CD14-positive monocyte (primary cell): ENCODE results near the gene GMDS. TPM values are rescaled to one million over a fixed set of nuclear protein-coding genes. Genes with fewer than 3 reads are reported as not detected.

Experiments used
- DNase-seq, 3 donors: peaks; one replicate each; pipeline ENCODE4 v3.0.0-alpha.2; 2011 to 2022
- H2AFZ ChIP-seq: 2 replicates; pipeline ENCODE4 v1.6.0; 2012; ENCODE audit warnings: mild to moderate bottlenecking, low read depth, low read length, inconsistent platforms; ENCODE audit not compliant: insufficient read depth, poor library complexity, severe bottlenecking
- H3K27ac ChIP-seq, 2 donors: 1 replicate in 1 of 2; 2 replicates in 1 of 2; pipeline ENCODE4 v1.5.1; 2012 to 2013; ENCODE audit warnings: low read length in 2 of 2, control low read depth in 1 of 2, inconsistent platforms in 1 of 2, low read depth in 1 of 2, mild to moderate bottlenecking in 1 of 2
- H3K27me3 ChIP-seq, 2 donors: one replicate each; pipeline versions ENCODE4 v1.6.0 to v1.6.1; 2011 to 2013; ENCODE audit warnings: low read length in 2 of 2; ENCODE audit not compliant: control insufficient read depth in 2 of 2, insufficient read depth in 2 of 2
- H3K36me3 ChIP-seq, 2 donors: replicated peaks in 1 of 2; 1 replicate in 1 of 2; 2 replicates in 1 of 2; pipeline versions ENCODE4 v1.5.1 to v1.6.1; 2012 to 2013; ENCODE audit warnings: low read length in 2 of 2, control low read depth in 1 of 2, inconsistent platforms in 1 of 2, mild to moderate bottlenecking in 1 of 2; ENCODE audit not compliant: insufficient read depth in 2 of 2, control insufficient read depth in 1 of 2
- H3K4me1 ChIP-seq, 2 donors: 1 replicate in 1 of 2; 2 replicates in 1 of 2; pipeline versions ENCODE4 v1.5.1 to v1.6.1; 2012 to 2013; ENCODE audit warnings: low read length in 2 of 2, control low read depth in 1 of 2, inconsistent platforms in 1 of 2, mild to moderate bottlenecking in 1 of 2, moderate library complexity in 1 of 2; ENCODE audit not compliant: insufficient read depth in 2 of 2, control insufficient read depth in 1 of 2
- H3K4me2 ChIP-seq: replicated peaks from 2 replicates; pipeline ENCODE3; 2012; ENCODE audit warnings: low read length, moderate library complexity, mild to moderate bottlenecking; ENCODE audit not compliant: poor library complexity, severe bottlenecking; ENCODE audit errors: extremely low read depth
- H3K4me3 ChIP-seq, 3 experiments: fragments of 200-600 bp in 1 of 3; sonication (generic) in 1 of 3; replicated peaks in 1 of 3; 1 replicate in 2 of 3; 2 replicates in 1 of 3; pipeline ENCODE4 v1.5.1; 2011 to 2013; ENCODE audit warnings: low read length in 3 of 3, mild to moderate bottlenecking in 3 of 3, control low read depth in 2 of 3, low read depth in 2 of 3, inconsistent platforms in 1 of 3, moderate library complexity in 1 of 3
- H3K79me2 ChIP-seq: 2 replicates; pipeline ENCODE4 v1.6.0; 2012; ENCODE audit warnings: mild to moderate bottlenecking, control low read depth, inconsistent platforms, low read length, moderate library complexity; ENCODE audit not compliant: insufficient read depth
- H3K9ac ChIP-seq: 2 replicates; pipeline ENCODE4 v1.6.0; 2017; ENCODE audit warnings: low read length, mild to moderate bottlenecking; ENCODE audit not compliant: insufficient read depth, poor library complexity, severe bottlenecking
- H3K9me3 ChIP-seq, 2 donors: replicated peaks in 1 of 2; 1 replicate in 1 of 2; 2 replicates in 1 of 2; pipeline versions ENCODE4 v1.5.1 to v1.6.1; 2012 to 2013; ENCODE audit warnings: low read length in 2 of 2, control low read depth in 1 of 2; ENCODE audit not compliant: control insufficient read depth in 1 of 2, insufficient read depth in 1 of 2
- H4K20me1 ChIP-seq: 2 replicates; pipeline ENCODE4 v1.6.0; 2012; ENCODE audit warnings: mild to moderate bottlenecking, low read length, control low read depth, moderate library complexity; ENCODE audit not compliant: insufficient read depth
- H3K27ac Mint-ChIP-seq, 7 donors: one replicate each; pipeline ENCODE4 v1.8.0; 2020; ENCODE audit warnings: mild to moderate bottlenecking in 7 of 7, mixed read lengths in 7 of 7, moderate library complexity in 6 of 7, inconsistent platforms in 2 of 7
- H3K27me3 Mint-ChIP-seq, 3 donors: one replicate each; pipeline ENCODE4 v1.8.0; 2021 to 2022; ENCODE audit warnings: low read depth in 3 of 3, mild to moderate bottlenecking in 3 of 3, mixed read lengths in 3 of 3, moderate library complexity in 3 of 3, inconsistent platforms in 1 of 3
- H3K36me3 Mint-ChIP-seq, 2 donors: one replicate each; pipeline ENCODE4 v1.8.0; 2020; ENCODE audit warnings: mixed read lengths in 2 of 2, inconsistent platforms in 1 of 2, mild to moderate bottlenecking in 1 of 2
- H3K4me1 Mint-ChIP-seq: one replicate; pipeline ENCODE4 v1.8.0; 2020; ENCODE audit warnings: mild to moderate bottlenecking, mixed read lengths
- H3K4me3 Mint-ChIP-seq, 2 donors: one replicate each; pipeline ENCODE4 v1.8.0; 2020; ENCODE audit warnings: mild to moderate bottlenecking in 2 of 2, mixed read lengths in 2 of 2, moderate library complexity in 1 of 2
- H3K9me3 Mint-ChIP-seq, 7 donors: one replicate each; pipeline ENCODE4 v1.8.0; 2020 to 2022; ENCODE audit warnings: mixed read lengths in 7 of 7, mild to moderate bottlenecking in 6 of 7, moderate library complexity in 6 of 7, inconsistent platforms in 2 of 7
- WGBS: methylation state at CpG from one replicate; pipeline ENCODE4 v1.1.5; 2013; ENCODE audit warnings: missing lambda C conversion rate; ENCODE audit not compliant: insufficient coverage; 5-methylcytosine and 5-hydroxymethylcytosine counted together
- intact Hi-C, 2 donors: fragments of 100-400 bp; cut with micrococcal nuclease; formaldehyde crosslinking; loops; one replicate each; pipeline versions ENCODE4 v1.15.0 to v1.15.1; 2023
- polyA plus RNA-seq, 3 donors: library from polyadenylated mRNA; depleted of rRNA in 1 of 3; unstranded in 2 of 3; stranded (reverse) in 1 of 3; fragments of 300-500 nt in 2 of 3; fragments of >200 nt in 1 of 3; fragmentation: Illumina TruSeq in 2 of 3; gene quantifications; 1 replicate in 2 of 3; 2 replicates in 1 of 3; pipeline ENCODE4 v1.2.3, GENCODE V29; 2012 to 2021
- TF ChIP-seq, protein P1 (sequence below): fragments of 200-600 bp; IDR thresholded peaks from one replicate; pipeline ENCODE4 v1.8.0; 2022; ENCODE audit warnings: antibody characterized with exemption, mild to moderate bottlenecking

The GMDS gene
- polyA plus RNA-seq, 3 donors: 10.5 to 19.9 (median 17.6) TPM

DNA sequence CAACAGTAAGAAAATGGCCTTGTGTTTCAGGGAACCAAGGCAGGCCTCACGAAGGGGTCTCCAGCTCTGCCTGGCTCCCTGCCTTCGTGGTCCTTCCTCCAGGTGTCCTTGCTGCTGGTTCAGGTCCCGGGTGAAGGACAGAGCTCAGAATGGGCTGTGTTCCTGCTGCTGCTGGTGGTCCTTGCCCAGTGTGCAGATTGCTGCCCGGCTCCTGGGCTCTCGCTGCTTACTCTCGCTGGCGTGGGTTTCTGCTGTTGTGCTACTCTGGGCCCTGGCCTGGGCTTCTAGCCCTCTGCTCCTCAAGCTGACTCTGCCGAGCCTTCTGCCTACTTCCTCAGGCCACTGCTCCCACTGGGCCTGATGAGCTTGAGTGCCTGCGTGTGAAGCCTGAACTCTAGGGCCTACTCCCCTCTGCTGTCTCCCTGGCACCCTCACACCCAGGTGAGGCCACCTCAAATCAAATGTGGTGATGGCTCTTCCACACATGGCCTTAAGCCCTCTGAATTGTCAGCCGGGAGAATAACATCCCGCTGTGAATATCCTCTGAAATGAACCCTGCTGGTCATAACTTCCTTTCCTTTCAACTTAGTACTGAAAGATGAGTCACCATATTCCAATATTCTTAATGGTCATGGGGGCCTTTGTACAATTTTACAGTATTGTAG lies 464.1 kb downstream of the GMDS start:
- no peaks in the 10 kb centered on the region for H3K27me3 ChIP-seq

DNA sequence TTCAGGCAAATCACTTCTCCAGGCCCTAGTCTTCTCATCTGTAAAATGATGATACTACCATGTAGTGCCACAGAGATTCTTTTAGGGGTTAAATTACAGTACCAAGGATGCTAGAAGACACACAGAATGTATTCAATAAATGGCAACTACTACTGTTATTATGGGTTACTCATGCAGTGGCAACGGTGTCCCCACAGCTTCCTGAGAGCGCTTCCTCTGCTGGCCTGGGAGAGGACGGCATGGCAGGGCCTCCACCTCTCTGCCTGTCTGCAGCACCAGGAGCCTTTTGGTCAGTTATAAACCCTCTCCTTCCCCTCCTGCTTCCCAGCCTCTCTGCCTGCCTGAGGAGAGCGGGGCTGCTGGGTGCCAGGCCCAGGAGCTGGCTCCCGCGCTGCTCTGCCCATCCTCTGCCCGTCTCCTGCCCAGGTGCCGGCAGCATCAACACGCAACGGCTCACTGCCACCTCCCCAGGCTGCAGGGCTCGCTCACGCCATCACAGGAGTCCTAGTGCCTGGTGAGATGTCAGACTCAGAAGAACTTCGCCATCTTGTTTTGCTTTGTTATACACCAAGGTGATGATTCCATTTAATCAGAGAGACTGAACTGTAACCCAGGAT lies 465.0 kb downstream of the GMDS start:
- H3K79me2 ChIP-seq: no peaks in the 10 kb centered on the region
- no peak overlapping the region for H3K27ac Mint-ChIP-seq
- H3K9me3 ChIP-seq: no peaks in the 10 kb centered on the region
- H3K27ac ChIP-seq: no peak overlapping the region
- H2AFZ ChIP-seq: no peak overlapping the region
- DNase-seq: no peak
- H3K4me2 ChIP-seq: no peak overlapping the region
- H4K20me1 ChIP-seq: no peaks in the 10 kb centered on the region
- no peak overlapping the region for H3K9ac ChIP-seq
- peaks cover 0 to 1% of the 10 kb centered on the region in 2 donors for H3K36me3 Mint-ChIP-seq
- H3K27me3 ChIP-seq: no peaks in the 10 kb centered on the region
- no peaks in the 10 kb centered on the region for H3K36me3 ChIP-seq
- 82% methylated on average over 13 of the region's 13 CpGs for WGBS
- intact Hi-C loops: no loop called here
- H3K27me3 Mint-ChIP-seq: peaks cover 0 to 2% (median 0%) of the 10 kb centered on the region in 3 donors
- no peak overlapping the region for H3K4me3 Mint-ChIP-seq
- no peaks in the 10 kb centered on the region for H3K4me1 ChIP-seq
- no peaks in the 10 kb centered on the region for H3K9me3 Mint-ChIP-seq
- H3K4me1 Mint-ChIP-seq: no peaks in the 10 kb centered on the region
- TF ChIP-seq, protein P1, sequence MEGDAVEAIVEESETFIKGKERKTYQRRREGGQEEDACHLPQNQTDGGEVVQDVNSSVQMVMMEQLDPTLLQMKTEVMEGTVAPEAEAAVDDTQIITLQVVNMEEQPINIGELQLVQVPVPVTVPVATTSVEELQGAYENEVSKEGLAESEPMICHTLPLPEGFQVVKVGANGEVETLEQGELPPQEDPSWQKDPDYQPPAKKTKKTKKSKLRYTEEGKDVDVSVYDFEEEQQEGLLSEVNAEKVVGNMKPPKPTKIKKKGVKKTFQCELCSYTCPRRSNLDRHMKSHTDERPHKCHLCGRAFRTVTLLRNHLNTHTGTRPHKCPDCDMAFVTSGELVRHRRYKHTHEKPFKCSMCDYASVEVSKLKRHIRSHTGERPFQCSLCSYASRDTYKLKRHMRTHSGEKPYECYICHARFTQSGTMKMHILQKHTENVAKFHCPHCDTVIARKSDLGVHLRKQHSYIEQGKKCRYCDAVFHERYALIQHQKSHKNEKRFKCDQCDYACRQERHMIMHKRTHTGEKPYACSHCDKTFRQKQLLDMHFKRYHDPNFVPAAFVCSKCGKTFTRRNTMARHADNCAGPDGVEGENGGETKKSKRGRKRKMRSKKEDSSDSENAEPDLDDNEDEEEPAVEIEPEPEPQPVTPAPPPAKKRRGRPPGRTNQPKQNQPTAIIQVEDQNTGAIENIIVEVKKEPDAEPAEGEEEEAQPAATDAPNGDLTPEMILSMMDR: no peak
- H3K4me3 ChIP-seq: no peak overlapping the region

More for the DNA sequence above, 464.1 kb downstream of the GMDS start:
- WGBS: 98% methylated on average over 9 of the region's 11 CpGs
- H3K27ac ChIP-seq: no peak overlapping the region
- H3K27me3 Mint-ChIP-seq: peaks cover 0 to 2% (median 0%) of the 10 kb centered on the region in 3 donors
- H3K4me2 ChIP-seq: no peak overlapping the region
- peaks cover 0 to 3% of the 10 kb centered on the region in 2 donors for H3K36me3 Mint-ChIP-seq
- no peaks in the 10 kb centered on the region for H3K36me3 ChIP-seq
- no peaks in the 10 kb centered on the region for H3K4me1 ChIP-seq
- no peak overlapping the region for H3K9ac ChIP-seq
- H3K9me3 ChIP-seq: no peaks in the 10 kb centered on the region
- no peak for DNase-seq
- H3K4me3 ChIP-seq: no peak overlapping the region
- H3K27ac Mint-ChIP-seq: no peak overlapping the region
- no peak overlapping the region for H3K4me3 Mint-ChIP-seq
- H3K79me2 ChIP-seq: no peaks in the 10 kb centered on the region
- TF ChIP-seq, protein P1: no peak
- intact Hi-C loops: no loop called here
- H3K4me1 Mint-ChIP-seq: no peaks in the 10 kb centered on the region
- H4K20me1 ChIP-seq: no peaks in the 10 kb centered on the region
- no peak overlapping the region for H2AFZ ChIP-seq
- H3K9me3 Mint-ChIP-seq: no peaks in the 10 kb centered on the region
